NCI-H82 treated with DMSO at 0.1 percent for 48 hours (cell line): Measurements from ENCODE around the gene LRRC51.
"Not testable (repeated sequence)": the region's sequence is repeated elsewhere in the genome, so short reads cannot be mapped to it uniquely, and the experiment has no call there.

ENCODE experiments used
- DNase-seq: peaks from one replicate; lab custom pipeline; 2025; ENCODE audit not compliant: unreplicated experiment; lab: John Stamatoyannopoulos, UW

Gene LRRC51

GRCh38 chr11:72138821-72139390 is 58.3 kb downstream of the LRRC51 start:
- no peak for DNase-seq

DNA sequence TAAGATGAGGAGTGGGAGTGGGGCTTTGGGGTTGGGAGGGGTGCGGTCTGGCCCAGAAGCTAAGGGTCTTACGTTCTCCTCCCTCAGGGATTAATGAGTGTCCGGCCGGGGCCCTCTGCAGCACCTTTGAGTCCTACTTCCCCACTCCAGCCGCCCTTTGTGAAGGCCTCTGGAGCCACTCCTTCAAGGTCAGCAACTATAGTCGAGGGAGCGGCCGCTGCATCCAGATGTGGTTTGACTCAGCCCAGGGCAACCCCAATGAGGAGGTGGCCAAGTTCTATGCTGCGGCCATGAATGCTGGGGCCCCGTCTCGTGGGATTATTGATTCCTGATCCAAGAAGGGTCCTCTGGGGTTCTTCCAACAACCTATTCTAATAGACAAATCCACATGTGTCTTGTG is 58.9 kb downstream of the LRRC51 start:
- DNase-seq: no peak

GRCh38 chr11:72140661-72141060 is 60.0 kb downstream of the LRRC51 start:
- DNase-seq: no peak

DNA sequence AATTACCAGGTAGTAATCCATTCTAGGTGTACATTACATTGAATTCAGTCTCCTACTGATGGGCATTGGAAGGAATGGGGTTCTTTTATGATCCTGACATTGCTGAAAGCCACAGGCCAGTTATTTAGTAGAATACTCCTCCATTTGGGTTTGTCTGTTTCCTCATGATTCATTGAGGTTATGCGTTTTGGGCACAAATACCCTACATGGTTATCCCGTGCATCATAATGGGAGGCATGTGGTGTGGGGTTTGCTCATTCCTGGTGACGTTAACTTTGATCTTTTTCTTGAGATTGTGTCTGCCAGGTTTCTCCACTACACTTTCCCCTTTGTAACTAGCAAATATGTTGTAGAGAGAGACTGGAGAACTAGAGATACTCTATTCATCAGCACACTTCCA is 60.4 kb downstream of the LRRC51 start:
- no peak for DNase-seq

DNA sequence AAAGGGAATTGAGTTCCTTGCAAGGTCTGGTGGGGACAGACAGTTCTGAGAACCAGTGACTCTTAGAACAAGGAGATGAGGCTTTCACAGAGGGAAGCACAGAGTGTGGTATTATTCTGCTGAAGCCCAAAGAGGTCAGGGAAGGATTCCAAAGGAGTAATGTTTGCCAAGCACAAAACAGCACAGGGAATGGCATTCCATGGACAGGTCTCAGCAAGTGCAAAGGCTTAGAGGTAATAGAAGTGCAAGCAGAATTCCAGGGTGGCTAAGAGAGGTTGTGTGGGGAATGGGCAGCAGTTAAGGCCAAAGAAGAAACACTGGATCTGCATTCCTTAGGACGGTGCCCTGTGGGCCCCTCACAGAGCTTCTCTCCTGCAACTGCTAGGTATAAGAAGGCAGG is 61.4 kb downstream of the LRRC51 start:
- not testable (repeated sequence) for DNase-seq

- DNase-seq: not testable (repeated sequence)
These were observed 61.9 kb downstream of the LRRC51 start for GRCh38 chr11:72142543-72142942.

DNA sequence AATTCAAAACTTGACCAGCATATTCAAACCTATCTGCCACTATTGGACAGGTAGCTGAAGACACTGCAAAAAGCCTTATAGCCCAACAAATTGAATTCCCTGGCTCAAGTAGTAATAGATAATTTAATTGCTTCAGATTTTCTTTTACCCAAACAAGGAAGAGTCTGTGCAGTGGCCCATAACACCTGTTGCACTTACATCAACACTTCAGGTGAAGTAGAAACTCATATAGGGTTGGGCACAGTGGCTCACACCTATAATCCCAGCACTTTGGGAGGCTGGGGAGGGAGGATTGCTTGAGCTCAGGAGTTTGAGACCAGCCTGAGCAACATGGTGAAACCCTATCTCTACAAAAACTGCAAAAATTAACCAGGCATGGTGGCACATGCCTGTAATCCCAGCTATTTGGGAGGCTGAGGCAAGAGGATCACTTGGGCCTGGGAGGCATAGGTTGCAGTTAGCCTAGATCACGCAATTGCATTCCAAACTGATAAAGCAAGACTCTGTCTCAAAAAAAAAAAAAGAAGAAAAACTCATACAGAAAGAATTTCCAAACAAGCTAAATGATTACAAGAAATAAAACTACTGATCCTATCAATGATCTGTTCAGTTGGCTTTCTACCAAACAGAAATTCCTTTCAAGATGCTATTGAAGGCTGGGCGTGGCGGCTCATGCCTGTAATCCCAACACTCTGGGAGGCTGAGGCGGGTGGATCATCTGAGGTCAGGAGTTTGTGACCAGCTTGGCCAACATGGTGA is 64.3 kb downstream of the LRRC51 start:
- DNase-seq: no peak
